GM18502 (cell line): ENCODE results near the gene MPRIP.

Source experiments
- ATAC-seq: cut with Tn5 transposase; IDR thresholded peaks from one replicate; pipeline ENCODE4 v1.9.1; 2021; ENCODE audit warnings: mild to moderate bottlenecking; ENCODE audit not compliant: unreplicated experiment, poor library complexity

Gene MPRIP

GRCh38 chr17:17081304-17081940 is 39.2 kb downstream of the MPRIP start:
- no peak for ATAC-seq

- ATAC-seq = no peak
Observed at GRCh38 chr17:17082878-17083277, 40.6 kb downstream of the MPRIP start.

DNA sequence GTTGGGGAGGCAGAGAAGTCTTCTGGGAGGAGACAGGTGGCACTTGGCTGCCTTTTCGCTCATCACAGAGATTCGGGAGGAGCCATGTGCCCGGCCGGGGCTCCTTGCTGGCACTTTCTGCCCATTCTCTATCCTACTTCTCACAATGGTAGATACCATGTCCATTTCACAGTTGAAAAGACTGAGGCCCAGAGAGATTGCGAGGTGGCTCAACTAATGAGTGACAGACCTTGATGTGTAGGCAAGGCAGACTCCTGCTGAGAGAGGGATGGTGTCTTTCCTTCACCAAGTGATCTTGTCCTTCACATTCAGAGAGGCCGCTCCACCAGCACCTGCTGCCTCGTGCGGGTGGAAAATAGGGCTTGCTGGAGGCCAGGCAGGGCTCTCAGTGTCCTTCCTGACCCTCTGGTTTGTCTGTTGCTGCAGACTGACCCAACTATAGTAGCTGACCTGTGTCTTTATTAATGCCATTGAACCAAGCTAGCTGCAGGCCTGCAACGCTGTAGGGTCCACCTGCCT is 42.1 kb downstream of the MPRIP start:
- ATAC-seq = no peak

DNA sequence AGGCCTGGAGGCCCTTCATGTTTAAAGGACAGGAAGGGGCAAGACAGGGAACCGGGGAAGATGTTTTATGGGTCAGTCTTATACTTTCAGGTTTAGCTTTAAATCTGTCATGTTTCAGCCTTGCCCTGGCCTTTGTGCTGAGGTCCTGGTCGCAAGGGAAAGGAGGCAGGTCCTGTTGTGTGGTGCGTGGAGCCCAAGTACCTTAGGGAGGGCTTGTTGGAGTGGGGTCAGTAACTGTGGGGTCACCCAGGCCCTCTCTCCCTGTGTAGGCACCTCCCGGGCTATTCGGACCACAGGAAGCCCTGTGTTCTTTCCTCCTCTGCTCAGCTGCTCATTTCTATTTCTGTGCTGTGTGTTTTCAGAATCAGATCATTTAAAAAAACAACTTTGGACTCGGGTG is 42.7 kb downstream of the MPRIP start:
- no peak for ATAC-seq

DNA sequence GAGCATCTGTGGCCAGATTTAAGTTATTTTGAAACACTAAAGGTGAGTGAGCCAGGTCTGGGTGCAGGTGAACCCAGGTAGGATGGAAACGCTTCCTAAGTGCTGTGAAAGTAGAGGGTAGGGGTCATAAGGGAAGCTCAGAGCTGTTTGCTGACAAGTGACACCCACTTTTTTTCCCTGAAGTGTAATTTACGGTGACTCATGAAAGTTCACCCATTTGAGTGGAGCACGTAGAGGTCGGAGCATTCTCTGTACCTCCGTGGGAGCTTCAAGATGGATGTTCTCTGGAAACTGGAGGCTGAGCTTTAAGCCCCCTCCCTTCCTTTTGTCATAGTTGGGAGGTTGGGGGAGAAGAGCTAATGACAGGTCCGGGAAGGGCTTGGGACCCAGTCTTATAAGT is 44.3 kb downstream of the MPRIP start:
- no peak for ATAC-seq

GRCh38 chr17:17087424-17088015 is 45.3 kb downstream of the MPRIP start:
- no peak for ATAC-seq

GRCh38 chr17:17088086-17088485 is 45.8 kb downstream of the MPRIP start:
- no peak for ATAC-seq

GRCh38 chr17:17088541-17089525 is 46.6 kb downstream of the MPRIP start:
- ATAC-seq = no peak

DNA sequence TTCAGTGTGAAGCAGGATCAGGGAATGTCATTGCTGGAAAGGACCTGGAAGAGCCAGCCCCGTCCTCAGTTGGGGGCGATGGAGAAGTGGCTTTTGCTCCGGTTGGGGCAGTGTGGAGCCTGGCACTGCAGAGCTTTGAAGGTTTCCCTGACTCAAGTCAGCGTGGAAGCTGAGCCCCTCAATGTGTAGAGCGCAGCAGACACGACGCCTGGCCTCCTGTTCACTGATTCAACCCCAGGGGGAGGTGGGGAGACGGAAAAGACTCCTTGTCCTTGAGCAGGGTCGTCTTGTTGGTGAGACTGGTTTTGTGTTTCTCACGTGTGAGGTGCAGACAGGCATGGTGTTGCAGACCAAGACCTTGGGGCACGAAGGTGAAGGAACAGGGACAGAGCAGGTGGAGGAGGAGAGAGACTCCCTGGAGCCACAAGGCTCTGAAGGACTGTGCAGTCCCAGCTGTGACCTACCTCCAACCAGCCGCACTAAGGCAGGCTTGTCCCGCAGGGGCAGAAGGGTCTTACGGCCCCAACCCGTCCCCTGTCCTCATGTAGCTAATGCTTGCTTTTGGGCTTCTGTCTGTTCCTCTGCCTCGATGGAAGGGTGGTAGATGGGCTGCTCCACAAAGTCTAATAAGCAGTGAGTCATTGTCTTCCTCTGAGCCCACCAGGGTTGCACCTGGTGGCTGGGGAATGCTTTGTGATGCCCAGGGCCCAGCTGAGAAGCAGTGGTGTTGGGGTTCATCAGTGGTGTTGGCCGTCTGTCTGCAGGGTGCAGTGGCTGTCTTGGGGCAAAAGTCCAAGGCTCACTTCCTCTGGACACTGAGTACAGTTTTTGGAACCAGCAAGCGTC is 47.8 kb downstream of the MPRIP start:
- no peak for ATAC-seq

GRCh38 chr17:17090642-17091103 is 48.4 kb downstream of the MPRIP start:
- no peak for ATAC-seq

DNA sequence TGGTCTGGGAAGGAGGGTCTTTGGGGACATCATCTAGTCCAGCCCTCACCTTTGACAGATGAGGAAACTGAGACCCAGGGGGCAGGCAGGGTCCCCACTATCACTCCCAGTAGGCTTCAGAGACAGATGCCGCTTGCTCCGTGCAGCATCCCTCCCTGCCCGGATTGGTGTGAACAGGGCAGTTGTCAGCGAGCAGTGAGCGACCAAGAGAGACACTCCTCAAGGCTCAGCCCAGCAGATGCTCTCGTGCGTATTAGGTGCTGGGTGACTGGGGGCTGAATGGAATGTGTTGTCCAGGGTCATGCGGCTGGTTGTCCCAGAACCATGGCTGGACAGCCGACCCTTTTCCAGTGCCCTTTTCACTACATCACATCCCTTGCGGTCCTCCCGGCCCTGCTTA is 49.0 kb downstream of the MPRIP start:
- ATAC-seq = no peak

GRCh38 chr17:17091856-17092756 is 49.8 kb downstream of the MPRIP start:
- ATAC-seq = no peak

DNA sequence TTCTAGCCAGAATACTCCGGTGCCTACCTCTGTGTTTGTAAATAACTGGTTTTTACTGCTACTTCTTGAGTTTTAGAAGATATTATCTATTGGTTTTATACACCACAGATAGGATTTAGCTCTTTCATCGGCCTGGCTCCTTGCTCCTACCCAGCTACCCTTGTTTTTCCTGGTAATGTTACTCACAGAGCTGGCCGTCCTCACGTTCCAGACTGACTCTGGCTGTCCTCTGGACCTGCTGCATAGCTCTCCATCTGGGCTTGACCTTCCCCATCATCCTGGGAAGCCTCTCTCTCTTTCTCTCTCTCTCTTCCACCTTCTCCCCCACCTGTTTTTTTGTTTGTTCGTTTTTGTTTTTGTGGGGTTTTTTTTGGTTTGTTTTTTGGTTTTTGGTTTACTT is 51.5 kb downstream of the MPRIP start:
- ATAC-seq = no peak

DNA sequence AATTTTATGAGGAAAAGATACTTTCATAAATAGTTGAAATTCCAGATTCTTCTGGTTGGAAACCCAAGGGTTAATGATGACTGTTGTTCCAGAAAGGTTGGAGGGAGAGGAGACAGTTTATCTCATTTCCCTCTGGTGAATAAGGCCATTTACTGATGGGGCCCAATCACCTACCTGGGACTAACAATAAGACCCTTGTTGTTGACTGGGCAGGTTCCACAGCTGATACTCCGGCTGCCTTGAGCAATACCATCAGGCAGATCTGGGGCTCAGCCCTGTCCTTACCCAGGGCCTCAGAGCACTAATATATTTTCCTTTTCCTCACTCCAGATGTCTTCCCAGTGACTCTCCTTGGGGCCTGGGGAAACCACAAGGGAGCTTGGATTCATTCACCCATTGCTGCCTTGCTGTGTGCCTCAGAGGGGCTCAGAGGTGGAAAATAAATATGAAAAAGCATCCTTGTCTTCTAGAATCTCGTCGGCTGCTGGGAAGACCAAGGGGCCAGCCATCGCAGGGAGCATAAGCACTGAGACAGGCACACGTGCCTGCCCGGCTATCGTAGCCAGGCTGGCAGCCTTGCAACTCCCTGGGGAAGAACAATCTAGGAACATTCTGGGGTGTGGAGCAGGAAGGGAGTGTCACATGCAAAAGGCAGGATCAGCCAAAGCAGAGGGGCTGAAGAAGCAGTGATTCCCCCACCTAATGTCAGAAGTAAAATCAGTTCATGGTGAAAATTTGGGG is 54.4 kb downstream of the MPRIP start:
- no peak for ATAC-seq

GRCh38 chr17:17097763-17098345 is 55.6 kb downstream of the MPRIP start:
- ATAC-seq = no peak

DNA sequence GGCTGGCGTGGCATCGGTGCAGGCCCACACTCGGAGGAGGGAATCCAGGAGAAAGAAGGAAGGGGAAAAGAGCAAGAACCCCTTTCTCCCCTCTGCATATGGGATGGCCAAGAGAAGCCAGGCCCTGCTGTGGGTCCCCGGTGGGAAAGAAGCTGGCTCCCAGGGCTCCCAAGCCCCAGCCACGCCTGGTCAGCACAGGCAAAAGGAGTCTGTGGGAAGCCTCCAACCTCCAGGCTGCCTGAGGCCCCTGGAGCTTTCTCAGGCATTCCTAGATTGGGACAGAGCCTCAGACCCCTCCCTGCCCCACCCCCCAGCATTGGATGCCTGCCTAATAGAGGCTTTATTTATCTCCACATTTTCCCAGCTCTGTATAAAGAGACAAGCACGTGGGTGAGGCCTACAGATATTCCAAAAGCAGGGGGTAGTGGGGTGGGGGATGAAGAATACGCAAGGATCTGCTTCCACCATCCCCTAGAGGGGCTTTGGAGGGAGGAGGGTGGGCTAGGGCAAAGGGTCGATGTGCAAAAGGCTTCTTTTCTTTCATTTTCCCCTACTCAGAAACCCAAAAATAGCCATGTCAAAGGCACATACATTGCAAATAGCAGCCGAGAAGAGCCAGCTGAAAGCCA is 56.4 kb downstream of the MPRIP start:
- ATAC-seq = no peak

DNA sequence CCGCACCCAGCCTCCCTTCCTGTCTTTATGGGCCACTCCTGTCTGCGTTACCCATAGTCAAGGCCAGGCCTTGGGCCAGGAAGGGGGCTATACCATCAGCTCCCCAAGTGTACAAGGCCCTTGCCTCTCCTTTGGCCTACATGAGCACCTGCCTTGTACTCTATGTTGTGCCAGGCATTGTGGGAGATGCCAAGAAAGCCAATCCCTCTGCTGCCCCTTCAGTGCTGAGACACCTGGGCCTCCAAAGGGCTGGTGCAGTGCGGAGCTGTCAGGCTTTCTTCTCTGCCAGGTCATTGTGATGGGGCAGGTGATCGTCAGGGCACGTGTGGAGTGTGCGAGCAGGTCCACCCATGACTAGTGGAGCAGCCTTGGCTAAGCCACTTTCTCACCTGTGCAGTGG is 59.9 kb downstream of the MPRIP start:
- no peak for ATAC-seq

DNA sequence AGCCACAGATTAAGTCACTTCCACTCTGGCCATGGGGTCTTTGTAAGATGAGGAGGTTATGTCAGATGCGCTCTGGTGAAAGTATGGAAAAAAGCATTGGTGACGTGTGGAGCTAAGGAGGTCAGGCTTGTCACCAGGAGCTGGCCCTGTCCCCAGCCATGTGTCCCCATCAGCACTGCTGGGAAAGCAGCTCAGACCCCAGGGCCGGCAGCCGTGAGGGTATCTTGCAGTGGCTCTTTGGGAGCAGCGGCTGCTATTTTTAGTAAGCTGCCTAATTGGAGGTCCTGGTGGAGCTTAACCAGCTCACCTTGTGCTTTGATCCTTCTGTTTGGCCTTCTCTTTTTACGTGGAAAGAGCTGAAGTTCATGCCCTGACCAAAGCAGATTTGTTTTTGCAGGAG is 60.9 kb downstream of the MPRIP start:
- no peak for ATAC-seq
